ENCODE results near the gene PAX5.

Gene PAX5

GRCh38 chr9:36914212-36914577 lies 119.9 kb downstream of the PAX5 start:
- Histone ChIP-seq H3K4me3 (ENCODE audit: low read length in 2 of 2) (no peak overlapping the region), H2AK5ac (ENCODE audit: low read depth, low read length) (no peak overlapping the region), H4K91ac (ENCODE audit: low read depth, low read length, poor library complexity) (no peak overlapping the region), H3K4me2 (ENCODE audit: insufficient read depth, low read length, poor library complexity, severe bottlenecking) (no peak overlapping the region), H3K27ac (replicated peaks; ENCODE audit: low read length) (no peak overlapping the region), H2AFZ (ENCODE audit: low read length) (no peak overlapping the region), H3K4me1 (ENCODE audit: control insufficient read depth in 2 of 2, insufficient read depth in 1 of 2, low read depth in 1 of 2, low read length in 2 of 2) (no peaks in the 10 kb centered on the region), H3K14ac (ENCODE audit: low read length) (no peak overlapping the region), H2BK12ac (ENCODE audit: low read length) (no peak overlapping the region), H2BK15ac (ENCODE audit: low read length) (no peak overlapping the region), H2BK5ac (ENCODE audit: low read length) (no peak overlapping the region), H3K9ac (ENCODE audit: low read depth, low read length, poor library complexity) (no peak overlapping the region), H2BK120ac (ENCODE audit: low read depth, low read length) (no peak overlapping the region), H3K4ac (ENCODE audit: low read length) (no peak overlapping the region), H4K8ac (ENCODE audit: low read depth, low read length) (no peak overlapping the region), H3K27me3 (ENCODE audit: control insufficient read depth in 3 of 3, insufficient read depth in 3 of 3, low read depth in 1 of 3, low read length in 3 of 3) (no peaks in the 10 kb centered on the region), H3K79me1 (ENCODE audit: low read depth, low read length) (no peaks in the 10 kb centered on the region), H3K9me3 (replicated peaks in 1 of 2; ENCODE audit: control insufficient read depth in 2 of 2, insufficient read depth in 1 of 2, low read depth in 1 of 2, low read length in 2 of 2) (no peaks in the 10 kb centered on the region), H3K18ac (ENCODE audit: low read length) (no peak overlapping the region), H3K36me3 (replicated peaks in 1 of 2; ENCODE audit: control insufficient read depth in 2 of 2, insufficient read depth in 2 of 2, low read length in 2 of 2) (no peaks in the 10 kb centered on the region), H3K23ac (ENCODE audit: low read depth, low read length, poor library complexity) (no peak overlapping the region)
- no CpG with 5 or more reads among the region's 3 CpGs for WGBS, 2 donors (ENCODE audit: extremely low coverage in 2 of 2, insufficient read length in 2 of 2, insufficient replicate concordance in 1 of 2)
- no peak for DNase-seq (ENCODE audit: low spot score)

DNA sequence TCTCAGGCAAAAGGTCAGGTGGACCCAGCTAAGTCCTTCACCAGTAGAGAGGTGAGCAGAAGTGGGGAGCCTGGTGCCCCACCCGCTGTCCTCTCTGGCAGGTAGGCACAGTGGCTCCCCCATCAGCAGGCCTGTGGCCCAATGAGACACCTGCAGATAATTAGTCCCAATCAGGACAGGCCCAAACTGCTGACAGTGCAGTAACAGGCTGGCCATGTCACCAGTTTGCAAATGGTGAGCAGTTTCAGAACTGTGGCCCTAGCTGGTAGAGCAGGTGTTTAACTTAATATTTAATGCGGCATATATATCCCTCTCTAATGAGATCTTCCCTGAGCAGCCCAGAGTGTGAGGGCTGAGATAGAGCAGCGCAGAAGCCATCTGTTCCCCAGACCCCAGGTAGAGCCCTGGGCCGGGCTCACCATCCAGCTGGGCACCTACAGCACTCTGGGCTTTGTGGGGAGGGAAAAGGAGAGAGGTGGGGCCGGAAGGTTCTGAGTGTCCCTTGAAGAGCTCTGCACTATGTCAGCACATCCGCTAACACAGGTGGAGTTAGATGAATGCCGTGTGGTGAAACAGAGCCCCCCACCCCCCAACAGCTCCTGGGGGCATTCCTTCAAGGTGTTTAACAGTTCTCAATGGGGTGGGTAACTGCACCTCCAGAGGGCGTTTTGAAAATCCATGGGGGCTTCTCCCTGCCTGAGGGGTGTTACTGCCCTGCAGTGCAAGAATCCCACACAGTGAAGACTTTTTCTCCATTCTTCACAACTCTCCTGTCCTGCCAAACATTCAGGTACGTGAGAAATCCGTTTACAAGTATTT lies 120.5 kb downstream of the PAX5 start:
- no CpG with 5 or more reads among the region's 10 CpGs for WGBS, 2 donors (ENCODE audit: extremely low coverage in 2 of 2, insufficient read length in 2 of 2, insufficient replicate concordance in 1 of 2)
- Histone ChIP-seq H2BK15ac (ENCODE audit: low read length) (no peak overlapping the region), H3K4me1 (ENCODE audit: control insufficient read depth in 2 of 2, insufficient read depth in 1 of 2, low read depth in 1 of 2, low read length in 2 of 2) (no peaks in the 10 kb centered on the region), H2AK5ac (ENCODE audit: low read depth, low read length) (peak overlapping the region; percentile 6), H2BK12ac (ENCODE audit: low read length) (no peak overlapping the region), H3K36me3 (replicated peaks in 1 of 2; ENCODE audit: control insufficient read depth in 2 of 2, insufficient read depth in 2 of 2, low read length in 2 of 2) (no peaks in the 10 kb centered on the region), H3K9me3 (replicated peaks in 1 of 2; ENCODE audit: control insufficient read depth in 2 of 2, insufficient read depth in 1 of 2, low read depth in 1 of 2, low read length in 2 of 2) (no peaks in the 10 kb centered on the region), H3K4me2 (ENCODE audit: insufficient read depth, low read length, poor library complexity, severe bottlenecking) (no peak overlapping the region), H2BK5ac (ENCODE audit: low read length) (peak overlapping the region; percentile 0), H3K23ac (ENCODE audit: low read depth, low read length, poor library complexity) (no peak overlapping the region), H4K91ac (ENCODE audit: low read depth, low read length, poor library complexity) (no peak overlapping the region), H3K27ac (replicated peaks; ENCODE audit: low read length) (no peak overlapping the region), H3K14ac (ENCODE audit: low read length) (no peak overlapping the region), H3K9ac (ENCODE audit: low read depth, low read length, poor library complexity) (no peak overlapping the region), H3K27me3 (ENCODE audit: control insufficient read depth in 3 of 3, insufficient read depth in 3 of 3, low read depth in 1 of 3, low read length in 3 of 3) (no peaks in the 10 kb centered on the region), H3K4ac (ENCODE audit: low read length) (no peak overlapping the region), H2AFZ (ENCODE audit: low read length) (no peak overlapping the region), H2BK120ac (ENCODE audit: low read depth, low read length) (no peak overlapping the region), H3K4me3 (ENCODE audit: low read length in 2 of 2) (no peak overlapping the region), H4K8ac (ENCODE audit: low read depth, low read length) (no peak overlapping the region), H3K79me1 (ENCODE audit: low read depth, low read length) (no peaks in the 10 kb centered on the region), H3K18ac (ENCODE audit: low read length) (peak overlapping the region; percentile 28)
- DNase-seq (ENCODE audit: low spot score), result no peak

GRCh38 chr9:36912620-36913019 lies 121.4 kb downstream of the PAX5 start:
- Histone ChIP-seq H3K14ac (ENCODE audit: low read length) (no peak overlapping the region), H4K91ac (ENCODE audit: low read depth, low read length, poor library complexity) (no peak overlapping the region), H2BK12ac (ENCODE audit: low read length) (no peak overlapping the region), H4K8ac (ENCODE audit: low read depth, low read length) (no peak overlapping the region), H3K36me3 (replicated peaks in 1 of 2; ENCODE audit: control insufficient read depth in 2 of 2, insufficient read depth in 2 of 2, low read length in 2 of 2) (no peaks in the 10 kb centered on the region), H3K4me2 (ENCODE audit: insufficient read depth, low read length, poor library complexity, severe bottlenecking) (no peak overlapping the region), H2AK5ac (ENCODE audit: low read depth, low read length) (no peak overlapping the region), H3K18ac (ENCODE audit: low read length) (no peak overlapping the region), H3K9ac (ENCODE audit: low read depth, low read length, poor library complexity) (no peak overlapping the region), H3K4me3 (ENCODE audit: low read length in 2 of 2) (no peak overlapping the region), H3K4me1 (ENCODE audit: control insufficient read depth in 2 of 2, insufficient read depth in 1 of 2, low read depth in 1 of 2, low read length in 2 of 2) (no peaks in the 10 kb centered on the region), H2BK15ac (ENCODE audit: low read length) (no peak overlapping the region), H3K23ac (ENCODE audit: low read depth, low read length, poor library complexity) (no peak overlapping the region), H3K79me1 (ENCODE audit: low read depth, low read length) (no peaks in the 10 kb centered on the region), H2AFZ (ENCODE audit: low read length) (no peak overlapping the region), H2BK120ac (ENCODE audit: low read depth, low read length) (no peak overlapping the region), H3K9me3 (replicated peaks in 1 of 2; ENCODE audit: control insufficient read depth in 2 of 2, insufficient read depth in 1 of 2, low read depth in 1 of 2, low read length in 2 of 2) (no peaks in the 10 kb centered on the region), H3K27me3 (ENCODE audit: control insufficient read depth in 3 of 3, insufficient read depth in 3 of 3, low read depth in 1 of 3, low read length in 3 of 3) (no peaks in the 10 kb centered on the region), H3K4ac (ENCODE audit: low read length) (no peak overlapping the region), H2BK5ac (ENCODE audit: low read length) (no peak overlapping the region), H3K27ac (replicated peaks; ENCODE audit: low read length) (no peak overlapping the region)
- DNase-seq (ENCODE audit: low spot score), result no peak
- WGBS, 2 donors (ENCODE audit: extremely low coverage in 2 of 2, insufficient read length in 2 of 2, insufficient replicate concordance in 1 of 2), result no CpG with 5 or more reads among the region's 3 CpGs

GRCh38 chr9:36911601-36912412 lies 122.3 kb downstream of the PAX5 start:
- Histone ChIP-seq H2BK15ac (ENCODE audit: low read length) (no peak overlapping the region), H3K4me1 (ENCODE audit: control insufficient read depth in 2 of 2, insufficient read depth in 1 of 2, low read depth in 1 of 2, low read length in 2 of 2) (no peaks in the 10 kb centered on the region), H3K4me3 (ENCODE audit: low read length in 2 of 2) (no peak overlapping the region), H3K9me3 (replicated peaks in 1 of 2; ENCODE audit: control insufficient read depth in 2 of 2, insufficient read depth in 1 of 2, low read depth in 1 of 2, low read length in 2 of 2) (no peaks in the 10 kb centered on the region), H3K18ac (ENCODE audit: low read length) (no peak overlapping the region), H3K27ac (replicated peaks; ENCODE audit: low read length) (no peak overlapping the region), H3K36me3 (replicated peaks in 1 of 2; ENCODE audit: control insufficient read depth in 2 of 2, insufficient read depth in 2 of 2, low read length in 2 of 2) (no peaks in the 10 kb centered on the region), H3K79me1 (ENCODE audit: low read depth, low read length) (no peaks in the 10 kb centered on the region), H4K91ac (ENCODE audit: low read depth, low read length, poor library complexity) (no peak overlapping the region), H2AK5ac (ENCODE audit: low read depth, low read length) (no peak overlapping the region), H3K4ac (ENCODE audit: low read length) (no peak overlapping the region), H2BK12ac (ENCODE audit: low read length) (no peak overlapping the region), H3K27me3 (ENCODE audit: control insufficient read depth in 3 of 3, insufficient read depth in 3 of 3, low read depth in 1 of 3, low read length in 3 of 3) (no peaks in the 10 kb centered on the region), H4K8ac (ENCODE audit: low read depth, low read length) (no peak overlapping the region), H3K14ac (ENCODE audit: low read length) (no peak overlapping the region), H3K9ac (ENCODE audit: low read depth, low read length, poor library complexity) (no peak overlapping the region), H2AFZ (ENCODE audit: low read length) (no peak overlapping the region), H3K4me2 (ENCODE audit: insufficient read depth, low read length, poor library complexity, severe bottlenecking) (no peak overlapping the region), H3K23ac (ENCODE audit: low read depth, low read length, poor library complexity) (no peak overlapping the region), H2BK120ac (ENCODE audit: low read depth, low read length) (no peak overlapping the region), H2BK5ac (ENCODE audit: low read length) (no peak overlapping the region)
- no peak for DNase-seq (ENCODE audit: low spot score)
- WGBS, 2 donors (ENCODE audit: extremely low coverage in 2 of 2, insufficient read length in 2 of 2, insufficient replicate concordance in 1 of 2), result no CpG with 5 or more reads among the region's 12 CpGs
